OCI-LY3 (cell line): ENCODE results near the gene NUB1.

Source experiments
- EZH2phosphoT487 ChIP-seq: fragments of 200-600 bp; shearing (Covaris generic); IDR thresholded peaks from 2 replicates; pipeline ENCODE4 v1.6.1; 2018; ENCODE audit warnings: antibody characterized with exemption, mixed run types, low read depth
- TF ChIP-seq, protein P1 (sequence below): fragments of 200-600, 300-600 bp; sonication (generic); IDR thresholded peaks from 2 replicates; pipeline ENCODE4 v1.5.1; 2014; ENCODE audit warnings: antibody characterized with exemption, low read length, low read depth

DNA sequence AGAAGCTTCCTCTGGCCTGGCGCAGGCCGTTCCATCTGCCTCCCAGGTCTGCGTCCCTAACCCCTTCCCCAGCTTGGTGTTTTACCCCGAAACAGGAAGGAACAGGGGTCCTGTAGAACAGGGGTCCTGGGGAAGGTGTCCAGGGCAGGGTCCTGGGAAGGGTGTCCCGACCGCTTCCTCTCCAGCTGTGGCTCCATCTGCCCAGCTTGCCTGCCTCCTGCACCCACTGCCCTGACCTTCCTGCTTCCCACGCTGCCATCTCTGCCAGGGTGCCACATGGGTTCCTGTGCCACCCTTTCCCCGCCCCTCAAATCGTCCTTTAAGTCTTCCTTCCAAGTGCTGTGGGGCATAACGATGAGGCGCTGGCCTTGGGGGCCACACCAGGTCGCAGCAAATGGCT, 35.8 kb downstream of the NUB1 start:
- TF ChIP-seq, protein P1, sequence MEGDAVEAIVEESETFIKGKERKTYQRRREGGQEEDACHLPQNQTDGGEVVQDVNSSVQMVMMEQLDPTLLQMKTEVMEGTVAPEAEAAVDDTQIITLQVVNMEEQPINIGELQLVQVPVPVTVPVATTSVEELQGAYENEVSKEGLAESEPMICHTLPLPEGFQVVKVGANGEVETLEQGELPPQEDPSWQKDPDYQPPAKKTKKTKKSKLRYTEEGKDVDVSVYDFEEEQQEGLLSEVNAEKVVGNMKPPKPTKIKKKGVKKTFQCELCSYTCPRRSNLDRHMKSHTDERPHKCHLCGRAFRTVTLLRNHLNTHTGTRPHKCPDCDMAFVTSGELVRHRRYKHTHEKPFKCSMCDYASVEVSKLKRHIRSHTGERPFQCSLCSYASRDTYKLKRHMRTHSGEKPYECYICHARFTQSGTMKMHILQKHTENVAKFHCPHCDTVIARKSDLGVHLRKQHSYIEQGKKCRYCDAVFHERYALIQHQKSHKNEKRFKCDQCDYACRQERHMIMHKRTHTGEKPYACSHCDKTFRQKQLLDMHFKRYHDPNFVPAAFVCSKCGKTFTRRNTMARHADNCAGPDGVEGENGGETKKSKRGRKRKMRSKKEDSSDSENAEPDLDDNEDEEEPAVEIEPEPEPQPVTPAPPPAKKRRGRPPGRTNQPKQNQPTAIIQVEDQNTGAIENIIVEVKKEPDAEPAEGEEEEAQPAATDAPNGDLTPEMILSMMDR: no peak
- no peak for TF ChIP-seq EZH2phosphoT487
